ENCODE measurements around the gene MYO1A.
"Not testable (repeated sequence)": the region's sequence is repeated elsewhere in the genome, so short reads cannot be mapped to it uniquely, and the experiment has no call there.

Gene MYO1A

GRCh38 chr12:57046947-57047890 lies 2.7 kb downstream of the MYO1A start:
- no peak for DNase-seq

DNA sequence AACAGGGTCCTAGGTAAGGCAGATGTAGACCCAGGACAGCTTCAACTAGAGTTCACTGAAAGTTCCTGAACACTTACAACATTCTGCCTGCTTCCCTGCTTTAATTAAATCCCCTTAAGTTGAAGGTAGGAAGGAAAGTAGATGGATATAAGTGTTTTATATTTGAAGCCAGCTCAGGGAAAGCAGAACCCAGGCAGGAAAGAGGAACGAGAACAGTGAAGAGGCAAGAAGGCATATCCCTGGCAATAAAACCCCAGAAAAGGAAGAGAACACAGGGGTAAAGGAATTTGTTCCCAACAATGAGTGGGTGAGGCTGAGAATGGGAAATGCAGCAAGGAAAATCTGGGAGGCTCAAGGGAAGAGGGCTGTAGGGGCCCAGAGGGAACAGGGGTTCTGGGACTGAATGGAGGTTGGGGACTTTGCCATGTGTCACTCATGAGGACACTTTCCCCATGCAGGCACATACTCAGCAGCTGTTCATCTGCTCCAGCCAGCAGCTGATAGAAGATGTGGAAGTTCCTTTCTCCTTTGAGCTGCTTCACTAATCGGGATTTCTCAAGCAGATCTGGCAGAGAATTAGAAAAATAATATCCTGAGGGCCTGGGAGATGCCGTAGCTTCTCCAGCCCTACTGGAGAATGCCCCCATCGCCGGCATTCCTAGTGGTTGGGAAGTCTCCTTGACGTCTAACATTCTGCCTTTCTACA lies 3.7 kb downstream of the MYO1A start:
- DNase-seq: no peak

GRCh38 chr12:57044889-57045288 lies 5.0 kb downstream of the MYO1A start:
- DNase-seq: no peak

DNA sequence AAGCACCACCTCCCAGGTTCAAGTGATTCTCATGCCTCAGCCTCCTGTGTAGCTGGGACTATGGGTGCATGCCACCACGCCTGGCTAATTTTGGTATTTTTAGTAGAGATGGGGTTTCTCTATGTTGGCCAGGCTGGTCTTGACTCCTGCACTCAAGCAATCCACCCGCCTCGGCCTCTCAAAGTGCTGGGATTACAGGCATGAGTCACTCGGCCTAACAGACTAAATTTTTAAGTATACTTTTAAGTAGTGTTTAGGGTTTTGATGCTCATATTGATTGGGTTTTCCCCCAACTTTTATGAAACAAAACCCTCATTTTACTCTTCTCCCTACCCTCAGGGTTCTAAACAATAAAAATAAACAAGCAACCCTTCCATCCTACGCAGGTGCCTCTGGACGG lies 5.5 kb downstream of the MYO1A start:
- no peak for DNase-seq

GRCh38 chr12:57042695-57043094 lies 7.2 kb downstream of the MYO1A start:
- DNase-seq: no peak

- no peak for DNase-seq
These were observed 9.2 kb downstream of the MYO1A start for GRCh38 chr12:57040750-57041149.

DNA sequence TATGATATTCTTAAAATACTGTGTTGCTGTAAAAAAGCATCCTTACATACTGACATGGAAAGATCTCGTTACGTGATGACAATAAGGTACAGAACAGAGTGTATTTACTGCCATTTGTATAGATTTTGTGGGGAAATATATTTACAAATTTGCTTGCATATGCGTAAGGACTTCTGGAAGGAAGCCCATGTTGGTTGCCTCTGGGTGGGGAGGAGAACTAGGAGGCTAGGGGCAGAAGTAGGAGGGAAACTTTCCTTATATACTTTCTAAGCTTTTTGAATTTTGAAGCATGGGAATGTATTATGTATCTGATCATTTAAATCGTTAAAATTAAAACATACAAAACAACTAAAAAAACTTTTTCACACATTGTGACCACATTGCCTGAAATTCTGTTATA lies 9.7 kb downstream of the MYO1A start:
- DNase-seq: no peak

GRCh38 chr12:57039016-57039798 lies 10.7 kb downstream of the MYO1A start:
- no peak for DNase-seq

GRCh38 chr12:57037264-57037663 lies 12.7 kb downstream of the MYO1A start:
- DNase-seq: no peak

- no peak for DNase-seq
These were observed 16.5 kb downstream of the MYO1A start for GRCh38 chr12:57033431-57033830.

- no peak for DNase-seq
These were observed 18.1 kb downstream of the MYO1A start for GRCh38 chr12:57031789-57032188.

- peak; percentile 8 for DNase-seq
These were observed 18.7 kb downstream of the MYO1A start for GRCh38 chr12:57031138-57031725.

GRCh38 chr12:57029457-57029856 lies 20.5 kb downstream of the MYO1A start:
- DNase-seq: peak; percentile 53

GRCh38 chr12:57027805-57028153 lies 22.1 kb downstream of the MYO1A start:
- DNase-seq: peak; percentile 57

GRCh38 chr12:57027011-57027804 lies 22.7 kb downstream of the MYO1A start:
- DNase-seq: no peak

DNA sequence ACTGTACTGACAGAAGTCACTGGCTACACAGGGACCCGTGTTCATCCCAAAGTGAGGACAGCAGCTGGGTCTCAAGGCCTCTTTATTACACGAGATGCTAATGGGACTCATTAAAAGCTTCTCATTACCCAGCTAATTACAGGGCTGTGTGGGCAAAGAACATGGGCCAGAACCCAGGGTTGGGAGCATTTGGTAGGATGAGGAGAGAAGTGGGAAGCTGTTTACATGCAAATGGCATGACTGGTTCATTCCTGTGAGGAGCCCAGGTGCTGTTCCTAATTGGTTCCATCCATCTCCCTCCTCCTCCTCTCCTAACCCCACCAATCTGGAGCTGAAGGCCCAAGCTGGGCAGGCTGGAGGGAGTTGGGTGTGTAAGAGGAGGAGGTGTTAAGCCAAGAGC lies 24.7 kb downstream of the MYO1A start:
- peak; percentile 63 for DNase-seq

DNA sequence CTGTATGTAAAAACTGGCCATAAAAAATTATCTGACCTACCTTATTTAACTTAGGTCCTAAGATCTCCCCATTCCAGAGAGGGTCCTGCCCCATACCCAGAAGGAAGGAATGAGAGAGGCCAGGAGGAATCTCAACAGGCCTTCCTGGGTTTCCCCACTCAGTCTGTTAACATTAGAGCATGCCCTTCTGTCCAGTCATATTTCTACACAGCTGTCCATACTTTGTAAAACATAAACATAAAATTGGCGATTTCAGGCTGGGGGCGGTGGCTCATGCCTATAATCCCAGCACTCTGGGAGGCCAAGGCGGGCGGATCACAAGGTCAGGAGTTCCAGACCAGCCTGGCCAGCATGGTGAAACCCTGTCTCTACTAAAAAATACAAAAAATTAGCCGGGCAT lies 27.6 kb downstream of the MYO1A start:
- DNase-seq: not testable (repeated sequence)

GRCh38 chr12:57019983-57020719 lies 29.8 kb downstream of the MYO1A start:
- no peak for DNase-seq

DNA sequence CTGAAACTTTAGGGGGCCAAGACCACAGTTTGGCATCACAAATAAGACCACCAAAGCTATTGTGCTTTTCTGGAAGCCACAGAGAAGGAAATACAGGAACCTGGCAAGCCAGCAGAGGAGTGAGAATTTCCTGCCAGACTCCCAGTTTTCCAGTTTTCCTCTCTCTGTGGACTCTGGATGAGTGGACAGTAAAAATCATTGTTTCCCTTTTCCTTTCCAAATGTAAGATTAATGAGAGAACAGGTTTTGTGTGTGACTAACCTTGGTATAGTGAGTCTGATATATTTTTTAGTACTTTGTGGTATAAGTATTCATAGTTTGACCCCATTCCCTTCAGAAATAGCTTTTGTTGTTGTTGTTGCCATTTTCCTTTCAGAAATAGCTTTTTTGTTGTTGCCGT lies 31.0 kb downstream of the MYO1A start:
- no peak for DNase-seq

GRCh38 chr12:57018353-57018752 lies 31.6 kb downstream of the MYO1A start:
- DNase-seq: not testable (repeated sequence)

- DNase-seq: no peak
These were observed 33.6 kb downstream of the MYO1A start, which contains the start of gene TAC3 for GRCh38 chr12:57016348-57016747. TAC3 (minus strand) TSS chr12:57016529; CDS start chr12:57015797, 732 bp downstream.

Data from NCI-H524 treated with DMSO at 0.1 percent for 48 hours (cell line).